Stromal cell of bone marrow (primary cell): Measurements from ENCODE around the gene SERPINB12.

Experiments used
- DNase-seq: peaks from one replicate; pipeline ENCODE4 v3.0.0-alpha.2; 2012; ENCODE audit warnings: low read depth

The SERPINB12 gene

GRCh38 chr18:63603355-63603754 lies 61.2 kb downstream of the SERPINB12 start:
- DNase-seq: no peak

- DNase-seq: no peak
Measured at GRCh38 chr18:63603772-63604171, 61.6 kb downstream of the SERPINB12 start.

GRCh38 chr18:63604791-63605567 lies 62.8 kb downstream of the SERPINB12 start:
- DNase-seq: no peak

GRCh38 chr18:63606526-63606925 lies 64.4 kb downstream of the SERPINB12 start:
- no peak for DNase-seq

- DNase-seq: no peak
Measured at GRCh38 chr18:63613420-63613819, 71.3 kb downstream of the SERPINB12 start.

- no peak for DNase-seq
Measured at GRCh38 chr18:63617049-63617914, 75.1 kb downstream of the SERPINB12 start.

GRCh38 chr18:63617915-63618234 lies 75.7 kb downstream of the SERPINB12 start:
- DNase-seq: no peak
